22Rv1 (cell line): Measurements from ENCODE around the gene MBOAT7.

Experiments
- CTCF ChIP-seq: fragments of 450-650 bp; IDR thresholded peaks from 2 replicates; pipeline ENCODE4 v1.5.1; 2017; ENCODE audit warnings: mild to moderate bottlenecking
- ZFX ChIP-seq: fragments of 450-650 bp; IDR thresholded peaks from 2 replicates; pipeline ENCODE4 v1.6.1; 2017; ENCODE audit warnings: antibody characterized with exemption, borderline replicate concordance

GRCh38 chr19:54158812-54159351, 30.5 kb downstream of the MBOAT7 start:
- no peak for TF ChIP-seq CTCF
- TF ChIP-seq ZFX, result no peak
